Right atrium auricular region (tissue), 2 donors: Measurements from ENCODE around the gene ZNF264. TPM values are rescaled to one million over a fixed set of nuclear protein-coding genes. Genes with fewer than 3 reads are reported as not detected.

Experiments used
- DNase-seq: peaks from one replicate; pipeline ENCODE4 v3.0.0-alpha.2; 2019; ENCODE audit warnings: low spot score
- H3K27ac ChIP-seq, 2 donors: fragments of 200-600 bp; sonication (generic); 1 replicate in 1 of 2; 2 replicates in 1 of 2; pipeline ENCODE4 v1.5.1; 2016 to 2019
- H3K27me3 ChIP-seq, 2 donors: fragments of 200-600 bp; sonication (generic); one replicate each; pipeline versions ENCODE4 v1.5.1 to v1.6.0; 2017 to 2019
- H3K36me3 ChIP-seq: fragments of 200-600 bp; sonication (generic); one replicate; pipeline ENCODE4 v1.5.1; 2016
- H3K4me1 ChIP-seq, 2 donors: fragments of 200-600 bp; sonication (generic); one replicate each; pipeline versions ENCODE4 v1.5.1 to v1.6.0; 2017 to 2019
- H3K4me3 ChIP-seq, 2 donors: fragments of 200-600 bp; sonication (generic); 1 replicate in 1 of 2; 2 replicates in 1 of 2; pipeline ENCODE4 v1.5.1; 2017 to 2019; ENCODE audit warnings: mild to moderate bottlenecking in 1 of 2, moderate library complexity in 1 of 2
- H3K9me3 ChIP-seq, 2 donors: fragments of 200-600 bp; sonication (generic); one replicate each; pipeline ENCODE4 v1.5.1; 2019
- total RNA-seq, 2 donors: library from RNA; depleted of rRNA; stranded (reverse); fragments of >200 nt; gene quantifications; one replicate each; pipeline ENCODE4 v1.1.0, GENCODE V29; 2016
- TF ChIP-seq, protein P1 (sequence below), 2 donors: fragments of 200-600 bp; sonication (generic); IDR thresholded peaks; one replicate each; pipeline ENCODE4 v1.5.1; 2019; ENCODE audit warnings: antibody characterized with exemption in 2 of 2

The ZNF264 gene
- total RNA-seq, 2 donors from 2014 or later: 11.5 to 23.2 TPM

DNA sequence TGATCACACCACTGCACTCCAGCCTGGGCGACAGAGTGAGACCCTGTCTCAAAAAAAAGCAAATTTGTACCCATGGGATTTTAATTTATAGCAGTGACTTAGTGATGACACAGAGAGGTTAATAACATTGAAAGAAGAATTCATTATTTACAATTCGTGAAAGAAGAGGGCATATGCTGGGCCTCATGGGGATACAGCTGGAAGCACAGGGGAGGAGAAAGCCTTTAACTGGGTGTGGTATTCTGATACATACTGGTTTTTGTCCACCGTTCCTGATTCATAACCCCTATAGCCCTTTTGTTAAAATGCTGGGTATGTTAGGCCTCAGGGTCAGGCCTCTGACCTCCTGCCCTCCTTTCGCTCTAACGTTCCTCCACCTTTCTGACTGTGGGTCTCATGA lies 10.9 kb downstream of the ZNF264 start:
- TF ChIP-seq, protein P1, sequence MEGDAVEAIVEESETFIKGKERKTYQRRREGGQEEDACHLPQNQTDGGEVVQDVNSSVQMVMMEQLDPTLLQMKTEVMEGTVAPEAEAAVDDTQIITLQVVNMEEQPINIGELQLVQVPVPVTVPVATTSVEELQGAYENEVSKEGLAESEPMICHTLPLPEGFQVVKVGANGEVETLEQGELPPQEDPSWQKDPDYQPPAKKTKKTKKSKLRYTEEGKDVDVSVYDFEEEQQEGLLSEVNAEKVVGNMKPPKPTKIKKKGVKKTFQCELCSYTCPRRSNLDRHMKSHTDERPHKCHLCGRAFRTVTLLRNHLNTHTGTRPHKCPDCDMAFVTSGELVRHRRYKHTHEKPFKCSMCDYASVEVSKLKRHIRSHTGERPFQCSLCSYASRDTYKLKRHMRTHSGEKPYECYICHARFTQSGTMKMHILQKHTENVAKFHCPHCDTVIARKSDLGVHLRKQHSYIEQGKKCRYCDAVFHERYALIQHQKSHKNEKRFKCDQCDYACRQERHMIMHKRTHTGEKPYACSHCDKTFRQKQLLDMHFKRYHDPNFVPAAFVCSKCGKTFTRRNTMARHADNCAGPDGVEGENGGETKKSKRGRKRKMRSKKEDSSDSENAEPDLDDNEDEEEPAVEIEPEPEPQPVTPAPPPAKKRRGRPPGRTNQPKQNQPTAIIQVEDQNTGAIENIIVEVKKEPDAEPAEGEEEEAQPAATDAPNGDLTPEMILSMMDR (IDR thresholded peaks at IDR 0.05): no peak
- Histone ChIP-seq H3K4me3 (no peak overlapping the region), H3K4me1 (no peaks in the 10 kb centered on the region), H3K27me3 (no peaks in the 10 kb centered on the region), H3K36me3 (peaks cover 45% of the 10 kb centered on the region), H3K27ac (no peak overlapping the region), H3K9me3 (no peaks in the 10 kb centered on the region)
- DNase-seq: no peak

DNA sequence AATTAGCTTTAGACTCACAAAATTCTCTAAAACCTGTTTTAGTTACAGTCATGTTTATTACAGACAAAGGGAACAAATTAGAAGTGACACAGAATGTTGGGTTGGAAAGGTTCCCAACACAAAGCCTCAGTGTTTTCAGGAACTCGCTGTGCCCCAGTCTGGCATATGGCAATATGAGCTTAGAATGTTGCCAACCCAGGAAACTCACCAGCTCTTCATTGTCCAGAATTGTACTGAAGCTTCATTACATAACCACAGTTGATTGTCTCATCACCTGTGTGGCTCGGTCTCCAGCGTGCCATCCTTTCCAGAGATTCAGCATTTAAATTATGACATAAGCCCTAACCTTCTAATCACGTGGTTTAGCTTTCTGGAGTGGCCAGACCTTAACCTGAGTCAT lies 19.1 kb downstream of the ZNF264 start:
- no peaks in the 10 kb centered on the region for H3K9me3 ChIP-seq
- no peaks in the 10 kb centered on the region for H3K27me3 ChIP-seq
- TF ChIP-seq, protein P1 (IDR thresholded peaks at IDR 0.05): no peak
- H3K27ac ChIP-seq: no peak overlapping the region
- H3K36me3 ChIP-seq: peaks cover 60% of the 10 kb centered on the region
- no peaks in the 10 kb centered on the region for H3K4me1 ChIP-seq
- no peak for DNase-seq
- H3K4me3 ChIP-seq: no peak overlapping the region

DNA sequence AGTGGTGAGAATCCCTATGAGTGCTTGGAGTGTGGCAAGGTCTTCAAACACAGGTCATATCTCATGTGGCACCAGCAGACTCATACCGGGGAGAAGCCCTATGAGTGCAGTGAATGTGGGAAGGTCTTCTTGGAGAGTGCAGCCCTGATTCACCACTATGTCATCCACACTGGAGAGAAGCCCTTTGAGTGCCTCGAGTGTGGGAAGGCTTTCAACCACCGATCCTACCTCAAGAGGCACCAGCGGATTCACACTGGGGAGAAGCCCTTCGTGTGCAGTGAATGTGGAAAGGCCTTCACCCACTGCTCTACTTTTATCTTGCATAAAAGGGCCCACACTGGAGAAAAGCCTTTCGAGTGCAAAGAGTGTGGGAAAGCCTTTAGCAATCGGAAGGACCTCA lies 20.8 kb downstream of the ZNF264 start:
- Histone ChIP-seq H3K27ac (no peak overlapping the region), H3K4me1 (no peaks in the 10 kb centered on the region), H3K9me3 (no peaks in the 10 kb centered on the region), H3K36me3 (peaks cover 51% of the 10 kb centered on the region), H3K4me3 (no peak overlapping the region), H3K27me3 (no peaks in the 10 kb centered on the region)
- no peak for DNase-seq
- TF ChIP-seq, protein P1 (IDR thresholded peaks at IDR 0.05): no peak

DNA sequence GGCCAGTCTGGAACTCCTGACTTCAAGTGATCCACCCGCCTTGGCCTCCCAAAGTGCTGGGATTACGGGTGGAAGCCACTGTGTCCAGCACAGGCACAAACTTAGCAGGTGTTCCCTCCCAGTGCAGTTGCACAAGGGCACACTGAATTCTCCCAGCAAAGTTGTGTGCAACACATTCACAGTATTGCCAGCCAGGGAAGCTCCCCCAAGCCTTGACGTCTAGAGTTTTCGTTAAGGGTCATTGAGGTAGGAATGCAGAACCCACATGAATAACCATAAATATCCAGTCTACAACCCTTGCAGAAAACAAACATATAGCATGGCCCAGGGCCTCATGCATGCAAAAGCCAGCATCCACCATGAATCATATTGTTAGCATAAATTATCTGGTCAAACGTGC lies 36.2 kb downstream of the ZNF264 start:
- no peak for DNase-seq
- H3K4me3 ChIP-seq: no peak overlapping the region
- H3K9me3 ChIP-seq: no peaks in the 10 kb centered on the region
- TF ChIP-seq, protein P1 (IDR thresholded peaks at IDR 0.05): no peak
- no peaks in the 10 kb centered on the region for H3K4me1 ChIP-seq
- no peak overlapping the region for H3K27ac ChIP-seq
- no peaks in the 10 kb centered on the region for H3K36me3 ChIP-seq
- no peaks in the 10 kb centered on the region for H3K27me3 ChIP-seq

DNA sequence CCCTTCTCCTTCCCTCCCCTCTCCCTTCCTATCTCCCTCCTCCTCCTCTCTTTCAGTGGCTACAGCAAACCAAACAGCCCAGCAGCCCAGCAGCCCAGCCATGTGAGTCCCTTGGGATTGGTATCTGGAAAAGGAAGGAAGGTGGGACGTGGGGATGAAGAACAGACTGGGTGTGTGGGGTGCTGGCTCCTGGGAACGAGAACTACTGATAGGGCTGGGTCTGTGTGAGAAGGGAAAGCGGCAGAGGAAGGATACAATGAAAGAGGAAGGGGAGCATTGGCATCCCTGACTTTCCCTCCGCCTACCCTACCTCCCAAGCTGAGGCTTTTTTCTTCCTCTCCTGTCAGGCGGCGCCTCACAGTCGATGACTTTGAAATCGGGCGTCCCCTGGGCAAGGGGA lies 40.4 kb downstream of the ZNF264 start:
- H3K4me3 ChIP-seq: no peak overlapping the region
- H3K27ac ChIP-seq: no peak overlapping the region
- DNase-seq: peak; percentile 7
- no peaks in the 10 kb centered on the region for H3K36me3 ChIP-seq
- H3K9me3 ChIP-seq: no peaks in the 10 kb centered on the region
- H3K27me3 ChIP-seq: no peaks in the 10 kb centered on the region
- no peaks in the 10 kb centered on the region for H3K4me1 ChIP-seq
- TF ChIP-seq, protein P1 (IDR thresholded peaks at IDR 0.05): no peak

DNA sequence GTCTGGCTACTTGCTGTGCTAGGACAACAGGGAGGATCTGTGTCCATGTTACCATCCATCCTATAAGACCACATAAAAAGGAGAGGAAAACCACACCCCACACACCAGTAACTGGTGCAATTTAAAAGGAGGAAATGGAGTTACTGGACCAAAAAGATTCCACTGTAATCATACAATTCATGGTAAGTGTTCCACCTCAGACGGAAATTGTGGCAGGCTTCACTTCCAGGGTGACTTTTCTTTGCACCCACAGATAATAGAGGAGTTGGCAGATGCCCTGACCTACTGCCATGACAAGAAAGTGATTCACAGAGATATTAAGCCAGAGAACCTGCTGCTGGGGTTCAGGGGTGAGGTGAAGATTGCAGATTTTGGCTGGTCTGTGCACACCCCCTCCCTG lies 41.9 kb downstream of the ZNF264 start:
- no peaks in the 10 kb centered on the region for H3K9me3 ChIP-seq
- H3K36me3 ChIP-seq: no peaks in the 10 kb centered on the region
- H3K27me3 ChIP-seq: no peaks in the 10 kb centered on the region
- peak; percentile 7 for DNase-seq
- no peak overlapping the region for H3K4me3 ChIP-seq
- H3K27ac ChIP-seq: no peak overlapping the region
- TF ChIP-seq, protein P1 (IDR thresholded peaks at IDR 0.05): no peak
- no peaks in the 10 kb centered on the region for H3K4me1 ChIP-seq
